H9 (cell line): Measurements from ENCODE around the gene PNPLA6. TPM values are rescaled to one million over a fixed set of nuclear protein-coding genes. Genes with fewer than 3 reads are reported as not detected.

Source experiments
- DNase-seq: peaks from one replicate; pipeline ENCODE4 v3.0.0-alpha.2; 2017
- H2AFZ ChIP-seq: one replicate; pipeline ENCODE4 v1.6.1; 2013; ENCODE audit warnings: mild to moderate bottlenecking, low read length, control low read depth, moderate library complexity
- H2AK5ac ChIP-seq: 2 replicates; pipeline ENCODE4 v1.6.1; 2013; ENCODE audit warnings: low read length, control low read depth, mixed read lengths; ENCODE audit not compliant: insufficient read length
- H2BK120ac ChIP-seq: one replicate; pipeline ENCODE4 v1.6.1; 2013; ENCODE audit warnings: low read depth, mild to moderate bottlenecking, low read length, control low read depth, inconsistent platforms; ENCODE audit not compliant: poor library complexity, severe bottlenecking
- H2BK12ac ChIP-seq: 2 replicates; pipeline ENCODE4 v1.6.1; 2013; ENCODE audit warnings: low read length, control low read depth, mixed read lengths, low read depth; ENCODE audit not compliant: insufficient read length
- H2BK15ac ChIP-seq: 2 replicates; pipeline ENCODE4 v1.6.1; 2013; ENCODE audit warnings: low read depth, low read length, control low read depth
- H2BK20ac ChIP-seq: one replicate; pipeline ENCODE4 v1.6.1; 2013; ENCODE audit warnings: low read depth, mild to moderate bottlenecking, low read length, control low read depth, inconsistent platforms; ENCODE audit not compliant: poor library complexity, severe bottlenecking
- H2BK5ac ChIP-seq: 2 replicates; pipeline ENCODE4 v1.6.1; 2013; ENCODE audit warnings: low read length, control low read depth, mixed read lengths; ENCODE audit not compliant: insufficient read length
- H3K14ac ChIP-seq: 2 replicates; pipeline ENCODE4 v1.6.1; 2013; ENCODE audit warnings: low read length, control low read depth; ENCODE audit not compliant: insufficient read depth
- H3K18ac ChIP-seq: 2 replicates; pipeline ENCODE4 v1.6.1; 2013; ENCODE audit warnings: low read depth, mild to moderate bottlenecking, mixed read lengths, low read length, control low read depth; ENCODE audit not compliant: insufficient read length
- H3K23ac ChIP-seq: 2 replicates; pipeline ENCODE4 v1.6.1; 2013; ENCODE audit warnings: low read length, control low read depth, mixed read lengths, low read depth; ENCODE audit not compliant: insufficient read length
- H3K23me2 ChIP-seq: 2 replicates; pipeline ENCODE4 v1.6.1; 2013; ENCODE audit warnings: low read depth, mild to moderate bottlenecking, mixed read lengths, low read length, control low read depth; ENCODE audit not compliant: insufficient read length, poor library complexity, severe bottlenecking
- H3K27ac ChIP-seq: 2 replicates; pipeline ENCODE4 v1.5.1; 2013; ENCODE audit warnings: low read length, control low read depth, mixed read lengths, low read depth; ENCODE audit not compliant: insufficient read length
- H3K27me3 ChIP-seq: 2 replicates; pipeline ENCODE4 v1.6.1; 2013; ENCODE audit warnings: low read length, control low read depth, inconsistent platforms; ENCODE audit not compliant: insufficient read depth
- H3K4ac ChIP-seq: 2 replicates; pipeline ENCODE4 v1.6.1; 2013; ENCODE audit warnings: low read depth, mild to moderate bottlenecking, control low read depth, inconsistent platforms, low read length, moderate library complexity
- H3K4me1 ChIP-seq: 2 replicates; pipeline ENCODE4 v1.6.1; 2013; ENCODE audit warnings: low read length, control low read depth, inconsistent platforms; ENCODE audit not compliant: insufficient read depth
- H3K4me2 ChIP-seq: 2 replicates; pipeline ENCODE4 v1.6.1; 2013; ENCODE audit warnings: low read length, control low read depth, mixed read lengths; ENCODE audit not compliant: insufficient read length, insufficient read depth
- H3K56ac ChIP-seq: 2 replicates; pipeline ENCODE4 v1.6.1; 2013; ENCODE audit warnings: low read depth, mild to moderate bottlenecking, mixed read lengths, low read length, control low read depth; ENCODE audit not compliant: insufficient read length
- H3K79me1 ChIP-seq: 2 replicates; pipeline ENCODE4 v1.6.1; 2013; ENCODE audit warnings: low read depth, mild to moderate bottlenecking, moderate library complexity, low read length, control low read depth, inconsistent platforms; ENCODE audit not compliant: insufficient read depth, poor library complexity, severe bottlenecking
- H3K79me2 ChIP-seq: 2 replicates; pipeline ENCODE4 v1.6.1; 2013; ENCODE audit warnings: low read length, control low read depth, inconsistent platforms; ENCODE audit not compliant: insufficient read depth
- H3K9ac ChIP-seq: 2 replicates; pipeline ENCODE4 v1.6.1; 2013; ENCODE audit warnings: low read length, control low read depth, mixed read lengths; ENCODE audit not compliant: insufficient read length; ENCODE audit errors: extremely low read depth
- H3K9me3 ChIP-seq: one replicate; pipeline ENCODE4 v1.6.1; 2013; ENCODE audit warnings: low read depth, low read length, inconsistent platforms; ENCODE audit not compliant: control insufficient read depth
- H3T11ph ChIP-seq: one replicate; pipeline ENCODE4 v1.6.1; 2013; ENCODE audit warnings: mild to moderate bottlenecking, low read length, control low read depth, inconsistent platforms
- H4K20me1 ChIP-seq: one replicate; pipeline ENCODE4 v1.6.1; 2013; ENCODE audit not compliant: control insufficient read depth, insufficient read length, insufficient read depth
- H4K5ac ChIP-seq: 2 replicates; pipeline ENCODE4 v1.6.1; 2013; ENCODE audit warnings: low read depth, mild to moderate bottlenecking, mixed read lengths, low read length, control low read depth; ENCODE audit not compliant: insufficient read length
- H4K8ac ChIP-seq: replicated peaks from 2 replicates; pipeline ENCODE4 v1.6.1; 2013; ENCODE audit warnings: low read length, control low read depth, mixed read lengths, low read depth; ENCODE audit not compliant: insufficient read length
- H4K91ac ChIP-seq: 2 replicates; pipeline ENCODE4 v1.6.1; 2013; ENCODE audit warnings: low read depth, mild to moderate bottlenecking, moderate library complexity, mixed read lengths, low read length, control low read depth; ENCODE audit not compliant: insufficient read length
- H3K27ac Mint-ChIP-seq, 3 experiments: 2 replicates in 2 of 3; 3 replicates in 1 of 3; pipeline ENCODE4 v1.8.0; 2020 to 2021; ENCODE audit warnings: mixed read lengths in 3 of 3, mild to moderate bottlenecking in 1 of 3, moderate library complexity in 1 of 3
- H3K27me3 Mint-ChIP-seq: 2 replicates; pipeline ENCODE4 v1.8.0; 2021; ENCODE audit warnings: low read depth, mild to moderate bottlenecking, moderate library complexity, mixed read lengths
- H3K36me3 Mint-ChIP-seq, 3 experiments: 2 replicates in 2 of 3; 3 replicates in 1 of 3; pipeline ENCODE4 v1.8.0; 2020 to 2021; ENCODE audit warnings: low read depth in 3 of 3, mixed read lengths in 3 of 3; ENCODE audit not compliant: insufficient read depth in 1 of 3
- H3K4me1 Mint-ChIP-seq, 2 experiments: 2 replicates each; pipeline ENCODE4 v1.8.0; 2020; ENCODE audit warnings: mixed read lengths in 2 of 2
- H3K4me3 Mint-ChIP-seq, 2 experiments: 2 replicates in 1 of 2; 3 replicates in 1 of 2; pipeline ENCODE4 v1.8.0; 2020 to 2021; ENCODE audit warnings: mild to moderate bottlenecking in 2 of 2, mixed read lengths in 2 of 2, moderate library complexity in 1 of 2
- H3K9me3 Mint-ChIP-seq, 2 experiments: 2 replicates in 1 of 2; 3 replicates in 1 of 2; pipeline ENCODE4 v1.8.0; 2020; ENCODE audit warnings: mild to moderate bottlenecking in 2 of 2, mixed read lengths in 2 of 2, moderate library complexity in 1 of 2
- CTCF ChIP-seq: fragments of 200-600 bp; sonication (generic); conservative IDR thresholded peaks from 3 replicates; pipeline ENCODE4 v1.8.0; 2021; ENCODE audit warnings: antibody characterized with exemption, mild to moderate bottlenecking
- WGBS: extraction: QIAGEN DNeasy Blood & Tissue Kit; methylation state at CpG from one replicate; pipeline ENCODE4 v1.1.7; 2013; ENCODE audit warnings: missing lambda C conversion rate, low lambda C conversion rate, mixed read lengths; ENCODE audit not compliant: insufficient read length; ENCODE audit errors: extremely low coverage; 5-methylcytosine and 5-hydroxymethylcytosine counted together
- long read RNA-seq: library from polyadenylated mRNA; unstranded; transcript quantifications from one replicate; pipeline ENCODE4 v2.0.0, GENCODE V29; 2020
- total RNA-seq: library from RNA; stranded (reverse); gene quantifications from 2 replicates; pipeline ENCODE4 v1.2.1, GENCODE V29; 2021

PNPLA6 gene
- 130 and 135 TPM in 2 replicates for total RNA-seq
- long read RNA-seq, full-length matches to known transcripts = 50 of 333 reads
- long read RNA-seq, partial matches to known transcripts = 197 of 333 reads
- long read RNA-seq, other reads (novel, unspliced or antisense) = 86 of 333 reads

GRCh38 chr19:7535047-7535997 is at the start of gene PNPLA6:
TSS of gene PNPLA6 (plus strand) at chr19:7535717. CDS start at chr19:7535789, 72 bp downstream.
- no peaks in the 10 kb centered on the region for H3K27me3 Mint-ChIP-seq

More at GRCh38 chr19:7535047-7535997, at the start of gene PNPLA6:
- peaks cover 7 to 22% (median 22%) of the 10 kb centered on the region in 3 experiments; a peak in 6 of 7 replicates for H3K36me3 Mint-ChIP-seq
- Histone ChIP-seq H3K79me1 (no peaks in the 10 kb centered on the region), H3K18ac (peak within 1 kb of the TSS; percentile 53), H4K20me1 (peaks cover under 1% of the 10 kb centered on the region), H2AFZ (no peak within 1 kb of the TSS), H3K4me1 (peaks cover 2% of the 10 kb centered on the region; the same call in 1 of the 2 replicates), H3K14ac (peak within 1 kb of the TSS; percentile 51; the same call in 1 of the 2 replicates), H3K56ac (no peak within 1 kb of the TSS), H3K9me3 (no peaks in the 10 kb centered on the region), H2BK120ac (no peak within 1 kb of the TSS), H3K79me2 (no peaks in the 10 kb centered on the region), H4K91ac (no peak within 1 kb of the TSS), H2BK20ac (no peak within 1 kb of the TSS), H3K27me3 (no peaks in the 10 kb centered on the region), H3T11ph (no peak within 1 kb of the TSS), H3K23me2 (peaks cover 4% of the 10 kb centered on the region), H3K9ac (peak within 1 kb of the TSS; percentile 28), H3K27ac (no peak within 1 kb of the TSS), H4K5ac (no peak within 1 kb of the TSS), H3K4ac (no peak within 1 kb of the TSS), H3K4me2 (peak within 1 kb of the TSS; percentile 74), H4K8ac (no peak within 1 kb of the TSS), H2BK15ac (no peak within 1 kb of the TSS), H3K23ac (no peak within 1 kb of the TSS), H2AK5ac (no peak within 1 kb of the TSS), H2BK12ac (no peak within 1 kb of the TSS), H2BK5ac (no peak within 1 kb of the TSS)
- H3K27ac Mint-ChIP-seq = peak within 1 kb of the TSS; percentile 93 to 99 (median 95); a peak in 6 of 7 replicates
- TF ChIP-seq CTCF = no peak
- DNase-seq = peak; percentile 95
- no peaks in the 10 kb centered on the region for H3K9me3 Mint-ChIP-seq
- H3K4me1 Mint-ChIP-seq = peaks cover 5 to 6% of the 10 kb centered on the region in 2 experiments
- no CpG with 5 or more reads among the region's 76 CpGs for WGBS
- peak within 1 kb of the TSS; percentile 86 to 97 for H3K4me3 Mint-ChIP-seq
